ENCODE data around the gene UNC5C.

Gene UNC5C

DNA sequence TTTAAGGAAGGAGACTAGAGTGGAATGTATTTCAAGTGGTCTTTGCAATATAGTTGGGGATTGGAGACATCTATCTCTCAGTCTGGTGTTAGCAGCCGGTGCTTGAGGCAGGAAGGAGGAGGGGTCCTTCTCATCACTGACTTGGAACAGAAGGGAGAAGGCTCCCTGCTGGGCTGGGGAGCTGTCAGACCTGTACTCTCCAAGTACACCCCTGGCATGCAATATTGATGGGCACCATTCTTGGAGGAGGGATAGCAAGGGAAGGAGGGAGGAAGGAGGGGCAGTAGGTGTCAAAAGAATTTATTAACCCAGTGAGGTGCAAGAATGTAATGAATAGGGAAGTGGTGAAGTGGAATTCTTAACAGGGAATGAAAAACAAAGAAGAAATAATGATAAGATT, 338.8 kb downstream of the UNC5C start:
- no peak for DNase-seq (ENCODE audit: low read depth)
- TF ChIP-seq, protein P1, sequence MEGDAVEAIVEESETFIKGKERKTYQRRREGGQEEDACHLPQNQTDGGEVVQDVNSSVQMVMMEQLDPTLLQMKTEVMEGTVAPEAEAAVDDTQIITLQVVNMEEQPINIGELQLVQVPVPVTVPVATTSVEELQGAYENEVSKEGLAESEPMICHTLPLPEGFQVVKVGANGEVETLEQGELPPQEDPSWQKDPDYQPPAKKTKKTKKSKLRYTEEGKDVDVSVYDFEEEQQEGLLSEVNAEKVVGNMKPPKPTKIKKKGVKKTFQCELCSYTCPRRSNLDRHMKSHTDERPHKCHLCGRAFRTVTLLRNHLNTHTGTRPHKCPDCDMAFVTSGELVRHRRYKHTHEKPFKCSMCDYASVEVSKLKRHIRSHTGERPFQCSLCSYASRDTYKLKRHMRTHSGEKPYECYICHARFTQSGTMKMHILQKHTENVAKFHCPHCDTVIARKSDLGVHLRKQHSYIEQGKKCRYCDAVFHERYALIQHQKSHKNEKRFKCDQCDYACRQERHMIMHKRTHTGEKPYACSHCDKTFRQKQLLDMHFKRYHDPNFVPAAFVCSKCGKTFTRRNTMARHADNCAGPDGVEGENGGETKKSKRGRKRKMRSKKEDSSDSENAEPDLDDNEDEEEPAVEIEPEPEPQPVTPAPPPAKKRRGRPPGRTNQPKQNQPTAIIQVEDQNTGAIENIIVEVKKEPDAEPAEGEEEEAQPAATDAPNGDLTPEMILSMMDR (IDR thresholded peaks at IDR 0.05; ENCODE audit: insufficient read depth, low read depth, low read length, missing control alignments), result no peak
- H3K4me3 ChIP-seq (ENCODE audit: low read depth, low read length), result no peak overlapping the region

DNA sequence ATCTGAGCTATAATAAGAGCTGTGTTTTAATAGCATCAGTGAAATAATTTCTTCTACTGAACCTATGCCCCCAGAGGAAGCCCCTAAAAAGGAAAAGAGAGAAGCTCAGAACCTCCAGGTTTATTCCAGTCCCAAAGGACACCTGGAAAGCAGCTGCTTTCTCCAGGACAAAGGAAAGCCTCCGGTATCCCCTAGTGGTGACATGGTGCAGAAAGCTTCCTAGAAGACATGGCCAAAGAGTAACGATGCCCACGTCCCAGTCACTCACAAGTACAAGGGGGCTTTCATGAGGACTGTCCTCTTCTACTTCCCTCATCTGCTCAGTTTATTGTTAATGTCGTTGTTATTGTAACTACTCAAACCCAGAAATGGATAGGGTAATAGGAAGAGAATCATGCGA, 343.9 kb downstream of the UNC5C start:
- TF ChIP-seq, protein P1 (IDR thresholded peaks at IDR 0.05; ENCODE audit: insufficient read depth, low read depth, low read length, missing control alignments), result peak; percentile 15
- no peak overlapping the region for H3K4me3 ChIP-seq (ENCODE audit: low read depth, low read length)
- DNase-seq (ENCODE audit: low read depth), result no peak

DNA sequence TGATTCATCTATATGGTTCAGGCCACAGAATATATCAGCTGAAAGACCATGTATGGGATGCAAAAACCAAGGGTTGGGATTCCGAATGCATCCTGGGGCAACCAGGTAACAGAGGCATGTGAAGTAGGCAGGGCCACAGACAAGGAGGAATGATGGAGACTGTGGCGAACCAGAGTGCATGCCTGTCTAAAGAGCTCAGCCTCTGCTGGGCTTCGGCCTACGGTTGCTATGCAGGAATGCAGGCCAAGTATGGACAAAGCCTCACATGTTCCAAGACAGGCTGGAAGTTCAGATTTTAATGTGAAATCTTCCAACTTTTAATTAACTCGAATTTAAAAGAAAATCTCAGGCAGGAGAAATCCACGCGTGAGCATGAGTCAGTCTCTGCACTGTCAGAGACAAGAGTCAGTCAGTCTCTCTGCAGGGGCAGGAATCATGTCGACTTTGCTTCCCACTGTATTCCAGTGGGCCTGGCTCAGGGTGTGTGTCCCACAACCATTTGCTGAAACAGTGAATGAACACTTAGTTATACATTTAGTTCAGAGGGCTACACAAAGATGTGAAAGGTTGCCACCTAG, 344.4 kb downstream of the UNC5C start:
- TF ChIP-seq, protein P1 (IDR thresholded peaks at IDR 0.05; ENCODE audit: insufficient read depth, low read depth, low read length, missing control alignments), result no peak

DNA sequence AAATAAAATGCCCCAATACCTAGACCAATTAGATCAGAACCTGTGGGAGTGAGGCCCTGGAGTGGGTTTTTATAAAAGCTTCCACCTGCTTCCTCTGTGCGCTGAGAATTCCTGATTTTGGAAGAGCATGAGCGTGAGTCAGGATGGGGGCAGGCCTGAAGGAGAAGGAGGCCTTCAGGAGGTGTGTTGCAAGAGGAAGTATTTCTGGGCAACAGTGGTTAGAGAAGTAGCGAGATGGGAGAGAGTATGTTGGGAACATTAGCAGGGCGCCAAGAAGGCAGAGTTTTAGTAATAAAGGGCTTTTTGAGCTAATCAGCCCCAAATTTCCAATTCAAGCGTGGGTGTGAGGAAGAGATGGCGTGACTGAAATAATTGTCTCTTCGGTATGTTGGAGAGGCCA, 349.8 kb downstream of the UNC5C start:
- TF ChIP-seq, protein P1 (IDR thresholded peaks at IDR 0.05; ENCODE audit: insufficient read depth, low read depth, low read length, missing control alignments), result no peak
- DNase-seq (ENCODE audit: low read depth), result no peak
- H3K4me3 ChIP-seq (ENCODE audit: low read depth, low read length), result no peak overlapping the region

More for the DNA sequence above, 344.4 kb downstream of the UNC5C start:
- no peak for DNase-seq (ENCODE audit: low read depth)
- no peak overlapping the region for H3K4me3 ChIP-seq (ENCODE audit: low read depth, low read length)

DNA sequence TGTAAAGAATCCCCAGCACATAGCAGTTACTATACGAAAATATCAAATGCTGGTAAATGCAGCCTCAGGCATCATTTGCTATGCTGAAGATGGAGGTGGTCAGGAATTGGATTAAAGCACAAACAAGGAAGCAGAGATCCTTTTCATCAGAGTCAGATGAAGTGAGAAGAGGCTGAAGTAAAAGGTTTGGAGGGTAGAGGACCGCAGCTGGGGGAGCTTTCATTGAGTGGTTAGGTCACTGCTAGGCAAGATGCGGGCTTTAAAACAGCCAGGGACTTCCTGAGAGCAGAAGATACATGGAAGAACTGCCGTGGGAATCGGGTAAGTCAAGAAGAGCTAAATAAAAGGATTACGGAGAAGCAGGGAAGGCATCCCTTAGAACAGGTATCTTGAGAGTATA, 351.4 kb downstream of the UNC5C start:
- no peak overlapping the region for H3K4me3 ChIP-seq (ENCODE audit: low read depth, low read length)
- no peak for DNase-seq (ENCODE audit: low read depth)
- TF ChIP-seq, protein P1 (IDR thresholded peaks at IDR 0.05; ENCODE audit: insufficient read depth, low read depth, low read length, missing control alignments), result no peak

DNA sequence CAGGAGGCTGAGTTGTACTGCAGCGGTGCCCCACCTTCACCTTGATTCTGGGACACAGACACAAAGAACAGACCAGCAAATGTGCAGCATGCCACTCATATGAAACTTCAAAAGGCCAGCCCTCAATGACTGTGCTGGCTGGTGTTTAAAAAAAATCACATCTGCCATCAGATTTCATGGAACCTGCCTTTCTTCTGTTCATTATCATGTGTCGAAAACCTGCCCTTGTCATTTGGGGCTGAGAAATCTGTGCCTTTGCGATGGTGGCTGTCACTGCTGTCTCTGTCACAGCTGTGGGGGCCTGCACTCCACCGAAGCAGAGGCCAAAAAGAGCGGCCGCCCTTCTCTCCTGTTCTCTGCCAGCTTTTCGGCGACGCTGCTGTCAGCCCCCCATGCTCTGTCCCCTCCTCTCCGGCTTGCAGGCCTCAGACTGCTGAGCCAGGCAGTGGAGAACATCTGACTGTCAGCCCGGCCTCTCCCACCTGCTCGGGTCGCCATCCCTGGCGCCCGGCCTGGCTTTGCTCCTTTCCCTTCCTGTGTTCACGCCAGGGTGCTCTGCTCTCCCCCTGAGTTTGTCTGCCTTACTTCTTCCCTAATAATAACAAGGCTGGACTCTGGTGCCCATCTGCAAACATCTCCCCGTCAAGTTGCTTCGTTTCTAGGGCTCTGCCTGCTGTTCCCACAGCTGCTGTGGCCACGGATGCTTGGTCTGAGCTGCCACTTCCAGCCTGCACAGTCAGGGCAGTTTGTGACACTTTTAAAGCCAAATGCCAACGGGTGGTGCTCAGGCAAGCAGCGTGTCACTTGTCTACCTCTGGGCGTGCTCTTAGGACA, 355.2 kb downstream of the UNC5C start:
- DNase-seq (ENCODE audit: low read depth), result no peak
- TF ChIP-seq, protein P1 (IDR thresholded peaks at IDR 0.05; ENCODE audit: insufficient read depth, low read depth, low read length, missing control alignments), result no peak
- no peak overlapping the region for H3K4me3 ChIP-seq (ENCODE audit: low read depth, low read length)

All from GM12865 (cell line).